Adrenal gland (tissue), 12 donors: ENCODE measurements around the gene RBPJL. TPM values are rescaled to one million over a fixed set of nuclear protein-coding genes. Genes with fewer than 3 reads are reported as not detected.

ENCODE experiments used
- DNase-seq, 7 donors: peaks; one replicate each; pipeline ENCODE4 v3.0.0-alpha.2; 2019 to 2020
- H3K27ac ChIP-seq, 5 donors: fragments of 200-600 bp; sonication (generic) in 4 of 5; 1 replicate in 3 of 5; 2 replicates in 2 of 5; pipeline versions ENCODE4 v1.5.1 to v1.8.0; 2016 to 2020; ENCODE audit warnings: mild to moderate bottlenecking in 1 of 5
- H3K27me3 ChIP-seq: fragments of 200-600 bp; 2 replicates; pipeline ENCODE4 v1.8.0; 2021
- H3K36me3 ChIP-seq, 2 donors: fragments of 200-600 bp; replicated peaks in 1 of 2; 1 replicate in 1 of 2; 2 replicates in 1 of 2; pipeline versions ENCODE4 v1.5.1 to v1.8.0; 2018 to 2022
- H3K4me1 ChIP-seq, 2 donors: fragments of 200-600 bp; replicated peaks in 1 of 2; 1 replicate in 1 of 2; 2 replicates in 1 of 2; pipeline versions ENCODE4 v1.5.1 to v1.8.0; 2018 to 2021
- H3K4me3 ChIP-seq, 4 donors: fragments of 200-600 bp; sonication (generic) in 3 of 4; one replicate each; pipeline ENCODE4 v1.5.1; 2016 to 2018
- H3K9me3 ChIP-seq, 3 donors: fragments of 200-600 bp; sonication (generic) in 1 of 3; replicated peaks in 1 of 3; 1 replicate in 2 of 3; 2 replicates in 1 of 3; pipeline versions ENCODE4 v1.5.1 to v1.8.0; 2016 to 2021
- CTCF ChIP-seq, 6 experiments: fragments of 450-650 bp in 4 of 6; fragments of 200-600 bp in 2 of 6; sonication (generic) in 1 of 6; IDR thresholded peaks; 1 replicate in 5 of 6; 2 replicates in 1 of 6; pipeline versions ENCODE4 v1.5.1 to v1.8.0; 2016 to 2021; ENCODE audit warnings: antibody characterized with exemption in 6 of 6, mild to moderate bottlenecking in 2 of 6, moderate library complexity in 1 of 6
- POLR2A ChIP-seq, 2 donors: fragments of 450-650 bp; IDR thresholded peaks; one replicate each; pipeline ENCODE4 v1.6.1; 2017; ENCODE audit warnings: antibody characterized with exemption in 2 of 2, mild to moderate bottlenecking in 2 of 2, moderate library complexity in 1 of 2
- WGBS, 4 donors: extraction: QIAGEN DNeasy Blood & Tissue Kit in 2 of 4; methylation state at CpG; one replicate each; pipeline versions ENCODE4 v1.1.5 to v1.1.7; 2013 to 2017; 5-methylcytosine and 5-hydroxymethylcytosine counted together
- intact Hi-C, 2 donors: fragments of 100-400 bp; cut with DNase I; formaldehyde crosslinking; loops; one replicate each; pipeline versions ENCODE4 v1.14.1 to v1.15.0; 2022 to 2023
- polyA plus RNA-seq, 3 donors: library from polyadenylated mRNA; stranded (reverse); fragments of 200-250 nt in 2 of 3; fragments of 350-450 nt in 1 of 3; fragmentation: Illumina TruSeq in 1 of 3; extraction: RNeasy Lipid Tissue Mini Kit (QIAGEN cat#74804) in 1 of 3; gene quantifications; one replicate each; pipeline ENCODE4 v1.2.3, GENCODE V29; 2013 to 2014
- total RNA-seq, 9 donors: library from RNA; depleted of rRNA in 4 of 9; stranded (reverse); fragments of >200 nt in 4 of 9; fragments of 120-200 nt in 1 of 9; fragmentation: NEBNext Ultra II Directional in 1 of 9; extraction: Animal tissue kit (Norgen Biotek cat#: 25700) in 1 of 9; gene quantifications; one replicate each; pipeline versions ENCODE4 v1.1.0 to v1.2.4, GENCODE V29; 2013 to 2023
- donor health status: healthy with polysubstance abuse.
- donor health status: Bipolar disorder and iron deficiency.
- donor health status: DM: yes; HTN: yes; CAD: no.
- donor health status: DM: no; HTN: no; CAD: no.
- donor health status: DM: no; HTN: no; CAD: no.
- donor health status: DM: yes; HTN: yes; CAD: no.

Gene RBPJL
- total and polyA plus RNA-seq, 12 donors: 0.03 to 0.06 TPM; not detected in 10

- Histone ChIP-seq H3K27ac (no peak overlapping the region), H3K4me1 (no peaks in the 10 kb centered on the region), H3K4me3 (no peak overlapping the region), H3K27me3 (no peaks in the 10 kb centered on the region), H3K36me3 (peaks cover 0 to 25% of the 10 kb centered on the region in 2 donors), H3K9me3 (no peaks in the 10 kb centered on the region)
- no peak for DNase-seq
- TF ChIP-seq CTCF (IDR thresholded peaks at IDR 0.05) (no peak), POLR2A (IDR thresholded peaks at IDR 0.05) (no peak)
- intact Hi-C loops: no loop called here
Measured at GRCh38 chr20:45323731-45324130, 17.1 kb downstream of the RBPJL start.

- intact Hi-C loops: loop anchor here in 1 of 2 donors (5.0 kb wide), 1 partner anchor 47 kb away; no protein-coding TSS in a partner anchor
- Histone ChIP-seq H3K36me3 (peaks cover 0 to 41% of the 10 kb centered on the region in 2 donors), H3K4me1 (no peaks in the 10 kb centered on the region), H3K27me3 (no peaks in the 10 kb centered on the region), H3K27ac (no peak overlapping the region), H3K4me3 (no peak overlapping the region), H3K9me3 (no peaks in the 10 kb centered on the region)
- no peak for DNase-seq
- WGBS, 4 donors: 73 to 92% (median 76%) methylated on average over 3 to 6 of the region's 6 CpGs
- TF ChIP-seq CTCF (IDR thresholded peaks at IDR 0.05) (no peak), POLR2A (IDR thresholded peaks at IDR 0.05) (no peak)
Measured at GRCh38 chr20:45325371-45325770, 18.7 kb downstream of the RBPJL start.

- intact Hi-C loops: loop anchor here in 1 of 2 donors (5.0 kb wide), 1 partner anchor 44 kb away; no protein-coding TSS in a partner anchor
- Histone ChIP-seq H3K36me3 (peaks cover 0 to 65% of the 10 kb centered on the region in 2 donors), H3K27ac (peak overlapping the region in 1 of 5 donors; percentile 3), H3K27me3 (no peaks in the 10 kb centered on the region), H3K4me3 (no peak overlapping the region), H3K4me1 (no peaks in the 10 kb centered on the region), H3K9me3 (no peaks in the 10 kb centered on the region)
- WGBS, 4 donors: 75 to 94% (median 85%) methylated on average over 4 of the region's 4 CpGs
- DNase-seq: no peak
- no peak for TF ChIP-seq POLR2A (IDR thresholded peaks at IDR 0.05)
Measured at GRCh38 chr20:45328451-45328850, 21.8 kb downstream of the RBPJL start.

GRCh38 chr20:45329497-45330319, 23.1 kb downstream of the RBPJL start:
- no peak overlapping the region for H3K4me3 ChIP-seq
- H3K36me3 ChIP-seq: peaks cover 0 to 66% of the 10 kb centered on the region in 2 donors
- H3K27ac ChIP-seq: no peak overlapping the region
- no peaks in the 10 kb centered on the region for H3K27me3 ChIP-seq
- 70 to 86% (median 71%) methylated on average over 5 to 7 of the region's 7 CpGs for WGBS, 4 donors
- no peaks in the 10 kb centered on the region for H3K4me1 ChIP-seq
- H3K9me3 ChIP-seq: no peaks in the 10 kb centered on the region
- intact Hi-C loops: loop anchor here in 1 of 2 donors (5.0 kb wide), 1 partner anchor 43 kb away; no protein-coding TSS in a partner anchor
- TF ChIP-seq POLR2A (IDR thresholded peaks at IDR 0.05): no peak
- TF ChIP-seq CTCF (IDR thresholded peaks at IDR 0.05): no peak
- no peak for DNase-seq
